Measurements from ENCODE around the gene ARHGAP18.

Gene ARHGAP18

GRCh38 chr6:129617986-129618385 is 92.0 kb downstream of the ARHGAP18 start:
- TF ChIP-seq NFIC (IDR thresholded peaks at IDR 0.05), result no peak
- TF ChIP-seq TAF1 (IDR thresholded peaks at IDR 0.05; ENCODE audit: low read depth), result no peak
- TF ChIP-seq TEAD4 (IDR thresholded peaks at IDR 0.05), result no peak
- no peak for TF ChIP-seq EP300 (IDR thresholded peaks at IDR 0.05; ENCODE audit: borderline replicate concordance)
- no peak for TF ChIP-seq EGR1 (IDR thresholded peaks at IDR 0.05)

DNA sequence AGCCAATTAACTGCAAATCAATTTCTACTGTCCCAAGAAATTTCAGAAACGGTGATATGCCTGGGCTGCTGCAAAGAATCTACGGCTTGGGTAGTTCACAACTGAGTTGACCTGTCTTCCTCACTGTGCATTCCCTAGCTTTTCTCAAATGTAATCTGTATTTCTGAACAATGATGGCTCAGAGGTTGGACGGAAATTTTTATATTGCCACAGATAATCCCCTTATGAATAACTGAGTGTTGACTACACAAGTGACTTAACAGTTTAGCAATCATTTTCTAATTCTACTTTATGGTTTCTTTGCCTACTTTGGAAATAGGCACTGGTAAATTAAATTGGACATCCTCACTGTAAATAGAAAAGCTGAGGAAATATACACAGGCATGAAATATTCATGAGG is 94.5 kb downstream of the ARHGAP18 start:
- TF ChIP-seq TCF12 (IDR thresholded peaks at IDR 0.05; ENCODE audit: low read depth) (no peak), FOXM1 (IDR thresholded peaks at IDR 0.05; ENCODE audit: borderline replicate concordance, low read depth) (no peak), CREB1 (IDR thresholded peaks at IDR 0.05; ENCODE audit: low read depth) (no peak), EGR1 (IDR thresholded peaks at IDR 0.05) (no peak), RAD21 (IDR thresholded peaks at IDR 0.05; ENCODE audit: low read depth) (no peak), ZBTB7A (IDR thresholded peaks at IDR 0.05; ENCODE audit: low read depth) (no peak), EP300 (IDR thresholded peaks at IDR 0.05; ENCODE audit: borderline replicate concordance) (no peak), MAX (IDR thresholded peaks at IDR 0.05) (no peak), CEBPB (IDR thresholded peaks at IDR 0.05) (no peak), TEAD4 (IDR thresholded peaks at IDR 0.05) (no peak), USF1 (IDR thresholded peaks at IDR 0.05) (no peak), YY1 (IDR thresholded peaks at IDR 0.05; ENCODE audit: low read depth) (no peak), TAF1 (IDR thresholded peaks at IDR 0.05; ENCODE audit: low read depth) (no peak), NFIC (IDR thresholded peaks at IDR 0.05) (no peak)
- TF ChIP-seq, protein P1, sequence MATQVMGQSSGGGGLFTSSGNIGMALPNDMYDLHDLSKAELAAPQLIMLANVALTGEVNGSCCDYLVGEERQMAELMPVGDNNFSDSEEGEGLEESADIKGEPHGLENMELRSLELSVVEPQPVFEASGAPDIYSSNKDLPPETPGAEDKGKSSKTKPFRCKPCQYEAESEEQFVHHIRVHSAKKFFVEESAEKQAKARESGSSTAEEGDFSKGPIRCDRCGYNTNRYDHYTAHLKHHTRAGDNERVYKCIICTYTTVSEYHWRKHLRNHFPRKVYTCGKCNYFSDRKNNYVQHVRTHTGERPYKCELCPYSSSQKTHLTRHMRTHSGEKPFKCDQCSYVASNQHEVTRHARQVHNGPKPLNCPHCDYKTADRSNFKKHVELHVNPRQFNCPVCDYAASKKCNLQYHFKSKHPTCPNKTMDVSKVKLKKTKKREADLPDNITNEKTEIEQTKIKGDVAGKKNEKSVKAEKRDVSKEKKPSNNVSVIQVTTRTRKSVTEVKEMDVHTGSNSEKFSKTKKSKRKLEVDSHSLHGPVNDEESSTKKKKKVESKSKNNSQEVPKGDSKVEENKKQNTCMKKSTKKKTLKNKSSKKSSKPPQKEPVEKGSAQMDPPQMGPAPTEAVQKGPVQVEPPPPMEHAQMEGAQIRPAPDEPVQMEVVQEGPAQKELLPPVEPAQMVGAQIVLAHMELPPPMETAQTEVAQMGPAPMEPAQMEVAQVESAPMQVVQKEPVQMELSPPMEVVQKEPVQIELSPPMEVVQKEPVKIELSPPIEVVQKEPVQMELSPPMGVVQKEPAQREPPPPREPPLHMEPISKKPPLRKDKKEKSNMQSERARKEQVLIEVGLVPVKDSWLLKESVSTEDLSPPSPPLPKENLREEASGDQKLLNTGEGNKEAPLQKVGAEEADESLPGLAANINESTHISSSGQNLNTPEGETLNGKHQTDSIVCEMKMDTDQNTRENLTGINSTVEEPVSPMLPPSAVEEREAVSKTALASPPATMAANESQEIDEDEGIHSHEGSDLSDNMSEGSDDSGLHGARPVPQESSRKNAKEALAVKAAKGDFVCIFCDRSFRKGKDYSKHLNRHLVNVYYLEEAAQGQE (IDR thresholded peaks at IDR 0.05; ENCODE audit: low read depth), result no peak

- TF ChIP-seq RAD21 (IDR thresholded peaks at IDR 0.05; ENCODE audit: low read depth) (no peak), MAX (IDR thresholded peaks at IDR 0.05) (no peak), EP300 (IDR thresholded peaks at IDR 0.05; ENCODE audit: borderline replicate concordance) (no peak), TEAD4 (IDR thresholded peaks at IDR 0.05) (no peak), FOXM1 (IDR thresholded peaks at IDR 0.05; ENCODE audit: borderline replicate concordance, low read depth) (no peak), TAF1 (IDR thresholded peaks at IDR 0.05; ENCODE audit: low read depth) (no peak), YY1 (IDR thresholded peaks at IDR 0.05; ENCODE audit: low read depth) (no peak)
Observed at GRCh38 chr6:129615020-129615419, 95.0 kb downstream of the ARHGAP18 start.

DNA sequence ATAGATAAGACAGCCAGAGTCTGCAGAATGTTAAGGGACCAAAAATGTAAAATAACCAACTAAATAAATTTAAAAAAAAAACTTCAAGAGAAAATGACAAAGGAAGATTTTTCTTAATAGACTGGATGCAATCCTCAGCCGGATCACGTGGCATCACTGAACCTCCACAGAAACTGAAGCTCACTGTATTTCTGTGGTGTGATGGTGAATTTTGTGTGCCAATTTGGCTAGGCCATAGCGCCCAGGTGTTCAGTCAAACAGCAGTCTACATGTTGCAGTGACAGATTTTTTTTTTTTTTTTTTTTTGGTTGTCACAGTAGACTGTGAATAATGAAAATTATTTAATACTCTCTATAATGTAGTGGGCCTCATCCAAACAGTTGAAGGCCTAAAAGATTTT is 95.5 kb downstream of the ARHGAP18 start:
- TF ChIP-seq EP300 (IDR thresholded peaks at IDR 0.05; ENCODE audit: borderline replicate concordance) (no peak), MAX (IDR thresholded peaks at IDR 0.05) (no peak), ZBTB7A (IDR thresholded peaks at IDR 0.05; ENCODE audit: low read depth) (no peak), NFIC (IDR thresholded peaks at IDR 0.05) (no peak), CEBPB (IDR thresholded peaks at IDR 0.05) (no peak), YY1 (IDR thresholded peaks at IDR 0.05; ENCODE audit: low read depth) (no peak), CREB1 (IDR thresholded peaks at IDR 0.05; ENCODE audit: low read depth) (no peak), TAF1 (IDR thresholded peaks at IDR 0.05; ENCODE audit: low read depth) (no peak), USF1 (IDR thresholded peaks at IDR 0.05) (no peak), TEAD4 (IDR thresholded peaks at IDR 0.05) (no peak), EGR1 (IDR thresholded peaks at IDR 0.05) (no peak), FOXM1 (IDR thresholded peaks at IDR 0.05; ENCODE audit: borderline replicate concordance, low read depth) (no peak), TCF12 (IDR thresholded peaks at IDR 0.05; ENCODE audit: low read depth) (no peak), RAD21 (IDR thresholded peaks at IDR 0.05; ENCODE audit: low read depth) (no peak)
- TF ChIP-seq, protein P1 (IDR thresholded peaks at IDR 0.05; ENCODE audit: low read depth), result no peak

GRCh38 chr6:129612440-129612839 is 97.5 kb downstream of the ARHGAP18 start:
- TF ChIP-seq USF1 (IDR thresholded peaks at IDR 0.05) (no peak), MAX (IDR thresholded peaks at IDR 0.05) (no peak), NFIC (IDR thresholded peaks at IDR 0.05) (no peak), YY1 (IDR thresholded peaks at IDR 0.05; ENCODE audit: low read depth) (no peak)
- TF ChIP-seq, protein P1 (IDR thresholded peaks at IDR 0.05; ENCODE audit: low read depth), result no peak
